ENCODE results near the gene RXRA.

The RXRA gene

GRCh38 chr9:134286471-134287245 is 39.6 kb upstream of the RXRA start:
- Histone ChIP-seq H3K36me3 (ENCODE audit: control insufficient read depth in 2 of 2, insufficient read depth in 1 of 2, low read length in 2 of 2) (no peaks in the 10 kb centered on the region), H3K9me3 (ENCODE audit: control insufficient read depth, insufficient read depth, low read depth, low read length) (no peaks in the 10 kb centered on the region), H3K4me3 (ENCODE audit: low read depth, low read length) (no peak overlapping the region), H3K27ac (ENCODE audit: extremely low read depth, low read depth, low read length) (no peak overlapping the region), H3K4me1 (ENCODE audit: control insufficient read depth, insufficient read depth, low read length) (no peaks in the 10 kb centered on the region)
- POLR2A ChIA-PET: no interaction called here
- TF ChIP-seq ZNF341 (tag by site-specific recombination; IDR thresholded peaks at IDR 0.05; ENCODE audit: low read depth) (peak; percentile 90), ZIC2 (tag by site-specific recombination; IDR thresholded peaks at IDR 0.05) (peak; percentile 16; the same call in 1 of the 2 replicates), ZNF324 (tag by site-specific recombination; IDR thresholded peaks at IDR 0.05) (no peak), GLIS2 (tag by site-specific recombination; IDR thresholded peaks at IDR 0.05) (0 out of 2 replicates have a peak, but pooled peaks have one; percentile 39), ZNF350 (tag by site-specific recombination; IDR thresholded peaks at IDR 0.05) (no peak), ZEB2 (tag by site-specific recombination; IDR thresholded peaks at IDR 0.05) (no peak), GLIS1 (tag by site-specific recombination; IDR thresholded peaks at IDR 0.05) (peak; percentile 60), ZNF600 (tag by site-specific recombination; IDR thresholded peaks at IDR 0.05) (peak; percentile 37; the same call in 1 of the 2 replicates), IKZF3 (tag by site-specific recombination; IDR thresholded peaks at IDR 0.05) (no peak)
- CTCF ChIA-PET: interaction anchor here (0.9 kb wide), 1 partner anchor 11 kb away, joined by 4 read pairs; no protein-coding TSS in a partner anchor

GRCh38 chr9:134287591-134288491 is 38.4 kb upstream of the RXRA start:
- Histone ChIP-seq H3K27ac (ENCODE audit: extremely low read depth, low read depth, low read length) (no peak overlapping the region), H3K4me1 (ENCODE audit: control insufficient read depth, insufficient read depth, low read length) (no peaks in the 10 kb centered on the region), H3K4me3 (ENCODE audit: low read depth, low read length) (no peak overlapping the region), H3K9me3 (ENCODE audit: control insufficient read depth, insufficient read depth, low read depth, low read length) (no peaks in the 10 kb centered on the region), H3K36me3 (ENCODE audit: control insufficient read depth in 2 of 2, insufficient read depth in 1 of 2, low read length in 2 of 2) (no peaks in the 10 kb centered on the region)
- ChIA-PET POLR2A (interaction anchor here (0.6 kb wide), 1 partner anchor 244 kb away, joined by 7 read pairs; no protein-coding TSS in a partner anchor), CTCF (interaction anchor here (0.9 kb wide), 1 partner anchor 13 kb away, joined by 4 read pairs; no protein-coding TSS in a partner anchor)
- TF ChIP-seq KLF16 (tag by site-specific recombination; IDR thresholded peaks at IDR 0.05) (no peak), ZNF449 (tag by site-specific recombination; IDR thresholded peaks at IDR 0.05) (no peak), ZNF398 (tag by site-specific recombination; IDR thresholded peaks at IDR 0.05) (no peak), OVOL3 (tag by site-specific recombination; IDR thresholded peaks at IDR 0.05) (no peak), ZNF366 (tag by site-specific recombination; conservative IDR thresholded peaks at IDR 0.05) (no peak), ZNF146 (tag by site-specific recombination; IDR thresholded peaks at IDR 0.05) (no peak), ZNF777 (tag by site-specific recombination; IDR thresholded peaks at IDR 0.05; ENCODE audit: borderline replicate concordance) (no peak), ZFP41 (tag by site-specific recombination; IDR thresholded peaks at IDR 0.05; ENCODE audit: borderline replicate concordance) (no peak), WT1 (tag by site-specific recombination; IDR thresholded peaks at IDR 0.05) (no peak), ZNF48 (tag by site-specific recombination; IDR thresholded peaks at IDR 0.05) (no peak), ZNF692 (tag by site-specific recombination; IDR thresholded peaks at IDR 0.05) (no peak), ZNF639 (tag by site-specific recombination; IDR thresholded peaks at IDR 0.05) (no peak), ZFP37 (tag by site-specific recombination; IDR thresholded peaks at IDR 0.05) (no peak)

Data from HEK293 (cell line).